Naive thymus-derived CD4-positive, alpha-beta T cell (primary cell): ENCODE data around the gene AADACL4. TPM values are rescaled to one million over a fixed set of nuclear protein-coding genes. Genes with fewer than 3 reads are reported as not detected.
A peak's percentile ranks its signal among the peaks of the same experiment; 100 is the strongest.
"Not testable (repeated sequence)": the region's sequence is repeated elsewhere in the genome, so short reads cannot be mapped to it uniquely, and the experiment has no call there.

Experiments used
- ATAC-seq: fragments of 150-1000 bp; cut with Tn5 transposase; 2 replicates; pipeline ENCODE4 v1.10.0; 2021; ENCODE audit warnings: mild to moderate bottlenecking, moderate library complexity
- CTCF ChIA-PET: fragments of 350-600 bp; sonication (Branson Sonifier 250); formaldehyde crosslinking; loops from one replicate; lab custom pipeline; 2021; ENCODE audit warnings: antibody characterized with exemption; lab: Charles Lee
- POLR2A ChIA-PET: fragments of 350-600 bp; sonication (Branson Sonifier 250); formaldehyde crosslinking; loops from one replicate; lab custom pipeline; 2021; ENCODE audit warnings: antibody characterized with exemption, inconsistent platforms; lab: Charles Lee
- DNase-seq, 9 donors: peaks; one replicate each; pipeline versions ENCODE4 v3.0.0 to v3.0.0-alpha.2; 2020 to 2022; ENCODE audit warnings: mixed read lengths in 1 of 9
- H3K27ac ChIP-seq: one replicate; pipeline ENCODE4 v1.7.0; 2013; ENCODE audit warnings: mild to moderate bottlenecking, low read depth, low read length, moderate library complexity
- H3K27me3 ChIP-seq, 2 donors: one replicate each; pipeline ENCODE4 v1.7.0; 2013; ENCODE audit warnings: low read length in 2 of 2, mild to moderate bottlenecking in 2 of 2, moderate library complexity in 2 of 2; ENCODE audit not compliant: control insufficient read depth in 2 of 2, insufficient read depth in 2 of 2
- H3K36me3 ChIP-seq, 3 experiments: 1 replicate in 2 of 3; 2 replicates in 1 of 3; pipeline ENCODE4 v1.7.0; 2013; ENCODE audit warnings: low read length in 3 of 3, mild to moderate bottlenecking in 3 of 3, moderate library complexity in 1 of 3; ENCODE audit not compliant: insufficient read depth in 3 of 3, control insufficient read depth in 2 of 3
- H3K4me1 ChIP-seq, 2 donors: one replicate each; pipeline ENCODE4 v1.7.0; 2013; ENCODE audit warnings: low read length in 2 of 2, mild to moderate bottlenecking in 2 of 2, moderate library complexity in 1 of 2; ENCODE audit not compliant: control insufficient read depth in 2 of 2, insufficient read depth in 2 of 2
- H3K4me3 ChIP-seq: 2 replicates; pipeline ENCODE4 v1.7.0; 2013; ENCODE audit warnings: mild to moderate bottlenecking, low read length
- H3K9me3 ChIP-seq, 3 experiments: 1 replicate in 2 of 3; 2 replicates in 1 of 3; pipeline ENCODE4 v1.7.0; 2013; ENCODE audit warnings: low read length in 3 of 3; ENCODE audit not compliant: control insufficient read depth in 2 of 3
- H3K27ac Mint-ChIP-seq, 9 donors: one replicate each; pipeline ENCODE4 v1.8.0; 2020 to 2022; ENCODE audit warnings: mixed read lengths in 9 of 9, mild to moderate bottlenecking in 8 of 9, moderate library complexity in 5 of 9, inconsistent platforms in 2 of 9
- H3K27me3 Mint-ChIP-seq, 5 donors: one replicate each; pipeline ENCODE4 v1.8.0; 2021 to 2022; ENCODE audit warnings: mixed read lengths in 5 of 5, mild to moderate bottlenecking in 1 of 5
- H3K36me3 Mint-ChIP-seq, 5 donors: one replicate each; pipeline ENCODE4 v1.8.0; 2020 to 2022; ENCODE audit warnings: mixed read lengths in 5 of 5, mild to moderate bottlenecking in 3 of 5, inconsistent platforms in 1 of 5
- H3K4me1 Mint-ChIP-seq, 7 donors: one replicate each; pipeline ENCODE4 v1.8.0; 2020 to 2022; ENCODE audit warnings: mixed read lengths in 7 of 7, mild to moderate bottlenecking in 3 of 7, inconsistent platforms in 1 of 7
- H3K4me3 Mint-ChIP-seq, 10 donors: one replicate each; pipeline ENCODE4 v1.8.0; 2020 to 2022; ENCODE audit warnings: mild to moderate bottlenecking in 10 of 10, mixed read lengths in 10 of 10, moderate library complexity in 6 of 10, inconsistent platforms in 2 of 10
- H3K9me3 Mint-ChIP-seq, 11 donors: one replicate each; pipeline ENCODE4 v1.8.0; 2020 to 2022; ENCODE audit warnings: mixed read lengths in 11 of 11, mild to moderate bottlenecking in 4 of 11, inconsistent platforms in 1 of 11, moderate library complexity in 1 of 11
- intact Hi-C, 2 donors: fragments of 100-400 bp; cut with micrococcal nuclease; formaldehyde crosslinking; loops; one replicate each; pipeline ENCODE4 v1.15.1; 2023
- polyA plus RNA-seq, 2 donors: library from polyadenylated mRNA; unstranded; fragments of 300-500 nt; fragmentation: Illumina TruSeq; gene quantifications; one replicate each; pipeline ENCODE4 v1.2.3, GENCODE V29; 2021
- total RNA-seq, 6 experiments: library from RNA in 5 of 6; stranded (reverse) in 5 of 6; gene quantifications; 1 replicate in 5 of 6; 2 replicates in 1 of 6; pipeline ENCODE4 v1.2.3 and lab custom pipeline; 2021 to 2026

AADACL4 gene
- total and polyA plus RNA-seq, 7 experiments from 2014 or later, result not detected

- no peak for DNase-seq
- H3K4me1 ChIP-seq, result no peaks in the 10 kb centered on the region
- peaks cover 0 to 5% (median 1%) of the 10 kb centered on the region in 5 donors for H3K36me3 Mint-ChIP-seq
- ChIA-PET POLR2A (no interaction called here), CTCF (no interaction called here)
- intact Hi-C loops, result no loop called here
- peaks cover under 1 to 11% (median 5%) of the 10 kb centered on the region in 11 donors for H3K9me3 Mint-ChIP-seq
- ATAC-seq, result no peak
- no peak overlapping the region for H3K27ac Mint-ChIP-seq
- H3K4me3 Mint-ChIP-seq, result no peak overlapping the region
- H3K4me1 Mint-ChIP-seq, result no peaks in the 10 kb centered on the region
- no peak overlapping the region for H3K27ac ChIP-seq
- H3K27me3 Mint-ChIP-seq, result peaks cover 6 to 38% (median 24%) of the 10 kb centered on the region in 5 donors
- H3K9me3 ChIP-seq, result peaks cover 0 to under 1% (median 0%) of the 10 kb centered on the region in 3 experiments
- H3K36me3 ChIP-seq, result no peaks in the 10 kb centered on the region
- no peak overlapping the region for H3K4me3 ChIP-seq
- H3K27me3 ChIP-seq, result no peaks in the 10 kb centered on the region
Measured at GRCh38 chr1:12709091-12709491, 65.2 kb downstream of the AADACL4 start.

GRCh38 chr1:12709696-12710095, 65.8 kb downstream of the AADACL4 start:
- H3K4me1 ChIP-seq, result no peaks in the 10 kb centered on the region
- Mint-ChIP-seq H3K4me3 (no peak overlapping the region), H3K27me3 (peaks cover 6 to 38% (median 24%) of the 10 kb centered on the region in 5 donors), H3K9me3 (peaks cover 0 to 5% (median 4%) of the 10 kb centered on the region in 11 donors), H3K36me3 (peaks cover 0 to 4% (median 0%) of the 10 kb centered on the region in 5 donors), H3K27ac (no peak overlapping the region), H3K4me1 (no peaks in the 10 kb centered on the region)
- H3K36me3 ChIP-seq, result no peaks in the 10 kb centered on the region
- POLR2A ChIA-PET, result no interaction called here
- ATAC-seq (no peak), DNase-seq (no peak)
- no peaks in the 10 kb centered on the region for H3K27me3 ChIP-seq
- no peak overlapping the region for H3K27ac ChIP-seq
- no peaks in the 10 kb centered on the region for H3K9me3 ChIP-seq
- CTCF ChIA-PET, result no interaction called here
- intact Hi-C loops, result no loop called here
- no peak overlapping the region for H3K4me3 ChIP-seq

DNA sequence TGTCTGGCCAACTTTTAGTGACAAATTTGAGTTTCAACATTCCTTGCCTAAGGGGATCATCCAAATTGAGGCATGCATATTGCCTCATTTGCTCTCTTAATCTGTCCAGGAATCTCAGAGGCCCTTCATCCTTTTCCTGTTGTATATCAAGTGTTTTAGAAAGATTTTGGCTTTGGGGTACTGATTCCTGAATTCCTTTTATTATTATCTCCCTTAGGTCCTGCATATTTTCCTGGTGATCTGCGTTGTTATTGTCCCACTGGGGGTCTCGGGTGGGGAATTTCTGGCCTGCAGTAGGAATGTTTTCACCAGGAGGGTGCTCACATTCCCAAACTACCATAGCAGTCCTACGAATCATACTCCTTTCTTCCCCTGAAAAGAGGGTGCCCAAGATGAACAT, 67.7 kb downstream of the AADACL4 start:
- DNase-seq, result no peak
- Mint-ChIP-seq H3K9me3 (no peaks in the 10 kb centered on the region), H3K4me1 (no peaks in the 10 kb centered on the region), H3K4me3 (no peak overlapping the region), H3K27me3 (peaks cover 6 to 41% (median 20%) of the 10 kb centered on the region in 5 donors), H3K36me3 (no peaks in the 10 kb centered on the region), H3K27ac (peak overlapping the region in 1 of 9 donors; percentile 33)
- ChIA-PET POLR2A (no interaction called here), CTCF (interaction anchor here (0.6 kb wide), 1 partner anchor 15 kb away, joined by 3 read pairs; no protein-coding TSS in a partner anchor)
- Histone ChIP-seq H3K4me3 (no peak overlapping the region), H3K27ac (no peak overlapping the region), H3K36me3 (no peaks in the 10 kb centered on the region), H3K4me1 (no peaks in the 10 kb centered on the region), H3K9me3 (no peaks in the 10 kb centered on the region), H3K27me3 (no peaks in the 10 kb centered on the region)
- intact Hi-C loops, result no loop called here
- ATAC-seq, result no peak

DNA sequence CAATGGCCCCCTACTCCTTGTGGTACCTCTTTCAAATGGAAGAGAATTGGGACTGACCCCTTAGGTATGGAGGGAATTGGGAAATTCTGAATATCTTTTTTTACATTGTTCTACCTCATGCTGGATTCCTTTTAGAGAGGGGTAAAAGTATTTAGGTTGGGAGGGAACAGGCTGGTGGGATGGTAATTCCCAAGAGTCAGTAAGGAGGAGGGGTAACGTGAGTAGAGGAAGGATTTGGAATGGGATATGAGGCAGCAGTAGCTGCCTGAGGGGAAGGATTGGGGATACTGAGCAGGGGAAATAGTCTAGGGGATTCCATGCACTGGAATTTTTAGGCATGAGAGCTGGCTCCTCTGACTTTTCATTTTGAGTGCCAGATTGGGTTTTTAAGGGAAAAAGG, 68.2 kb downstream of the AADACL4 start:
- POLR2A ChIA-PET, result no interaction called here
- H3K4me3 Mint-ChIP-seq, result no peak overlapping the region
- CTCF ChIA-PET, result interaction anchor here (0.6 kb wide), 1 partner anchor 15 kb away, joined by 3 read pairs; no protein-coding TSS in a partner anchor
- Histone ChIP-seq H3K27ac (no peak overlapping the region), H3K27me3 (no peaks in the 10 kb centered on the region), H3K36me3 (no peaks in the 10 kb centered on the region), H3K4me1 (no peaks in the 10 kb centered on the region), H3K9me3 (no peaks in the 10 kb centered on the region), H3K4me3 (no peak overlapping the region)
- no peak overlapping the region for H3K27ac Mint-ChIP-seq
- H3K27me3 Mint-ChIP-seq, result peaks cover 3 to 37% (median 18%) of the 10 kb centered on the region in 5 donors
- DNase-seq (no peak), ATAC-seq (no peak)
- intact Hi-C loops, result no loop called here
- H3K4me1 Mint-ChIP-seq, result no peaks in the 10 kb centered on the region
- H3K36me3 Mint-ChIP-seq, result no peaks in the 10 kb centered on the region
- no peaks in the 10 kb centered on the region for H3K9me3 Mint-ChIP-seq

GRCh38 chr1:12712929-12713328, 69.0 kb downstream of the AADACL4 start:
- Histone ChIP-seq H3K4me1 (no peaks in the 10 kb centered on the region), H3K36me3 (no peaks in the 10 kb centered on the region), H3K27me3 (no peaks in the 10 kb centered on the region), H3K9me3 (no peaks in the 10 kb centered on the region), H3K4me3 (no peak overlapping the region), H3K27ac (no peak overlapping the region)
- Mint-ChIP-seq H3K36me3 (no peaks in the 10 kb centered on the region), H3K4me1 (no peaks in the 10 kb centered on the region), H3K4me3 (no peak overlapping the region), H3K27me3 (peaks cover 0 to 42% (median 15%) of the 10 kb centered on the region in 5 donors), H3K27ac (no peak overlapping the region), H3K9me3 (no peaks in the 10 kb centered on the region)
- intact Hi-C loops, result no loop called here
- ATAC-seq (no peak), DNase-seq (no peak)
- ChIA-PET CTCF (no interaction called here), POLR2A (no interaction called here)

DNA sequence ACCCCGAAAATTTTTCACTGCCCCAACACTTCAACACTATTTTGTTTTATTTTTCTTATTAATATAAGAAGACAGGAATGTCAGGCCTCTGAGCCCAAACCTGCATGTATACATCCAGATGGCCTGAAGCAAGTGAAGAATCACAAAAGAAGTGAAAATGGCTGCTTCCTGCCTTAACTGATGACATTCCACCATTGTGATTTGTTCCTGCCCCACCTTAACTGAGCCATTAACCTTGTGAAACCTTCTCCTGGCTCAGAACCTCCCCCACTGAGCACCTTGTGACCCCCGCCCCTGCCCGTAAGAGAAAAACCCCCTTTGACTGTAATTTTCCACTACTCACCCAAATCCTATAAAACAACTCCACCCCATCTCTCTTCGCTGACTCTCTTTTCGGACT, 69.8 kb downstream of the AADACL4 start:
- H3K4me1 Mint-ChIP-seq, H3K36me3 Mint-ChIP-seq, H3K4me3 ChIP-seq, DNase-seq, H3K4me3 Mint-ChIP-seq, H3K27me3 ChIP-seq, H3K9me3 Mint-ChIP-seq, intact Hi-C loops, H3K27ac ChIP-seq, ATAC-seq, H3K27ac Mint-ChIP-seq, POLR2A ChIA-PET, H3K36me3 ChIP-seq, H3K4me1 ChIP-seq, H3K9me3 ChIP-seq, CTCF ChIA-PET: not testable (repeated sequence)
- H3K27me3 Mint-ChIP-seq, result peaks cover 0 to 43% (median 15%) of the 10 kb centered on the region in 5 donors

GRCh38 chr1:12714710-12715475, 71.0 kb downstream of the AADACL4 start:
- POLR2A ChIA-PET, result no interaction called here
- DNase-seq, result no peak
- H3K4me1 Mint-ChIP-seq, result no peaks in the 10 kb centered on the region
- no peaks in the 10 kb centered on the region for H3K9me3 Mint-ChIP-seq
- no peak overlapping the region for H3K4me3 Mint-ChIP-seq
- no peaks in the 10 kb centered on the region for H3K9me3 ChIP-seq
- H3K36me3 ChIP-seq, result no peaks in the 10 kb centered on the region
- peaks cover 0 to 49% (median 15%) of the 10 kb centered on the region in 5 donors for H3K27me3 Mint-ChIP-seq
- H3K27ac Mint-ChIP-seq, result no peak overlapping the region
- intact Hi-C loops, result no loop called here
- H3K27me3 ChIP-seq, result no peaks in the 10 kb centered on the region
- H3K36me3 Mint-ChIP-seq, result no peaks in the 10 kb centered on the region
- no peak for ATAC-seq
- H3K27ac ChIP-seq, result no peak overlapping the region
- H3K4me1 ChIP-seq, result no peaks in the 10 kb centered on the region
- CTCF ChIA-PET, result no interaction called here
- H3K4me3 ChIP-seq, result no peak overlapping the region
